Measurements from ENCODE around the gene OSBPL2. TPM values are rescaled to one million over a fixed set of nuclear protein-coding genes. Genes with fewer than 3 reads are reported as not detected.

The OSBPL2 gene
- total RNA-seq, 2 experiments from 2014 or later, result 17.2 to 40.0 TPM

- ChIA-PET POLR2A (no interaction called here), CTCF (ENCODE audit: unreplicated experiment) (no interaction called here)
- intact Hi-C loops (cut with micrococcal nuclease; ENCODE audit: unreplicated experiment), result no loop called here
- H3K27ac ChIP-seq (ENCODE audit: low read depth, low read length, poor library complexity, severe bottlenecking), result no peak overlapping the region
- no peaks in the 10 kb centered on the region for H3K79me2 ChIP-seq (ENCODE audit: insufficient read depth, low read depth, low read length)
- TF ChIP-seq CTCF (conservative IDR thresholded peaks at IDR 0.05; ENCODE audit: low read length), result no peak
- no peak for TF ChIP-seq EZH2phosphoT487 (IDR thresholded peaks at IDR 0.05; ENCODE audit: borderline replicate concordance, low read depth, low read length)
- DNase-seq (ENCODE audit: low spot score), result no peak
- H4K20me1 ChIP-seq (ENCODE audit: insufficient read depth, low read length), result no peaks in the 10 kb centered on the region
- BruUV-seq (replicated peaks), result no TSS peak
- no peaks in the 10 kb centered on the region for H3K9me2 ChIP-seq (ENCODE audit: insufficient read depth, low read length)
- peaks cover 54% of the 10 kb centered on the region for H3K36me3 ChIP-seq (ENCODE audit: insufficient read depth, low read length)
- no peak overlapping the region for H3K4me3 ChIP-seq (ENCODE audit: low read depth, low read length, poor library complexity, severe bottlenecking)
- peaks cover 7% of the 10 kb centered on the region for H3K4me1 ChIP-seq (ENCODE audit: insufficient read depth, low read length, poor library complexity, severe bottlenecking)
- no peaks in the 10 kb centered on the region for H3K9me3 ChIP-seq (ENCODE audit: low read length)
- H2AFZ ChIP-seq (ENCODE audit: low read length), result no peak overlapping the region
- H3K4me2 ChIP-seq (ENCODE audit: low read length), result no peak overlapping the region
Measured at GRCh38 chr20:62329389-62330377, 91.4 kb downstream of the OSBPL2 start.

- peaks cover 10% of the 10 kb centered on the region for H3K4me1 ChIP-seq (ENCODE audit: insufficient read depth, low read length, poor library complexity, severe bottlenecking)
- H3K27ac ChIP-seq (ENCODE audit: low read depth, low read length, poor library complexity, severe bottlenecking), result no peak overlapping the region
- H3K9me3 ChIP-seq (ENCODE audit: low read length), result no peaks in the 10 kb centered on the region
- no peak overlapping the region for H3K4me3 ChIP-seq (ENCODE audit: low read depth, low read length, poor library complexity, severe bottlenecking)
- no peaks in the 10 kb centered on the region for H3K9me2 ChIP-seq (ENCODE audit: insufficient read depth, low read length)
- H2AFZ ChIP-seq (ENCODE audit: low read length), result no peak overlapping the region
- DNase-seq (ENCODE audit: low spot score), result no peak
- H3K4me2 ChIP-seq (ENCODE audit: low read length), result no peak overlapping the region
- no peaks in the 10 kb centered on the region for H4K20me1 ChIP-seq (ENCODE audit: insufficient read depth, low read length)
- POLR2A ChIA-PET, result no interaction called here
- TF ChIP-seq CTCF (conservative IDR thresholded peaks at IDR 0.05; ENCODE audit: low read length) (no peak), EZH2phosphoT487 (IDR thresholded peaks at IDR 0.05; ENCODE audit: borderline replicate concordance, low read depth, low read length) (no peak)
- no peaks in the 10 kb centered on the region for H3K79me2 ChIP-seq (ENCODE audit: insufficient read depth, low read depth, low read length)
- BruUV-seq (replicated peaks), result no TSS peak
- intact Hi-C loops (cut with micrococcal nuclease; ENCODE audit: unreplicated experiment), result no loop called here
- CTCF ChIA-PET (ENCODE audit: unreplicated experiment), result no interaction called here
- H3K36me3 ChIP-seq (ENCODE audit: insufficient read depth, low read length), result peaks cover 43% of the 10 kb centered on the region
Measured at GRCh38 chr20:62330576-62331317, 92.4 kb downstream of the OSBPL2 start.

Measured in OCI-LY7 (cell line).